Measurements from ENCODE around the gene SPRR2F. TPM values are rescaled to one million over a fixed set of nuclear protein-coding genes. Genes with fewer than 3 reads are reported as not detected.

SPRR2F gene
- total and polyA plus RNA-seq, 2 experiments from 2014 or later, result 0.44 TPM; not detected in 1

DNA sequence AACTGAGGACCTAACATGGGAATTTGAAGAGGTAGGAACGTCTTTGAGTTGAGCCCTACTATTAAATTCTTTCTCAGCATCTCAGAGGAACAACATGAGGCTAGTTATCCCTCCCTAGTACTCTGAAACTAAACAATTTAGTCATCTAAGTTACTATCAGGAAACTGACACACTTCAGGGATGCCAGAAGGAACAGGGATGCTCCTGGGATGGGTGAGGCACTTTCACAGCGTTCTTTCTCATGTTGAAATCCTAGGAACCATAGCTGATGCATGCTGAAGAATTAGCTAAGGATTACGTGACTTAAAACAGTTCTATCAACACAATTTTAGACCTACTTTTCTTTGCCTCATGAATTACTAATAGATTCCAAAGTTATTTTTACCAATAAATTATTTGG is 39.2 kb upstream of the SPRR2F start:
- peaks cover 3% of the 10 kb centered on the region for H3K27me3 Mint-ChIP-seq (ENCODE audit: insufficient read depth, low read depth, poor library complexity)
- Histone ChIP-seq H3K27ac (ENCODE audit: low read depth) (no peak overlapping the region), H3K36me3 (ENCODE audit: insufficient read depth) (no peaks in the 10 kb centered on the region), H3K79me2 (replicated peaks; ENCODE audit: insufficient read depth) (no peaks in the 10 kb centered on the region), H3F3A (replicated peaks; ENCODE audit: low read depth) (no peaks in the 10 kb centered on the region), H2AFZ (no peak overlapping the region), H3K27me3 (ENCODE audit: insufficient read depth) (no peaks in the 10 kb centered on the region), H3K4me3 (no peak overlapping the region), H3K9me2 (ENCODE audit: insufficient read depth) (0 out of 2 replicates have a peak, but pooled peaks cover 8% of the 10 kb centered on the region), H3K4me1 (ENCODE audit: insufficient read depth) (no peaks in the 10 kb centered on the region), H3K4me2 (no peak overlapping the region), H4K20me1 (replicated peaks; ENCODE audit: insufficient read depth) (no peaks in the 10 kb centered on the region)
- peaks cover 1% of the 10 kb centered on the region; the same call in 2 of the 3 replicates for H3K4me1 Mint-ChIP-seq
- no peak for ATAC-seq
- TF ChIP-seq EZH2phosphoT487 (IDR thresholded peaks at IDR 0.05; ENCODE audit: unreplicated experiment) (no peak), JUNB (IDR thresholded peaks at IDR 0.05; ENCODE audit: unreplicated experiment) (no peak), ETS1 (IDR thresholded peaks at IDR 0.05) (no peak), NANOG (IDR thresholded peaks at IDR 0.05; ENCODE audit: borderline replicate concordance) (no peak)
- no peak overlapping the region for H3K27ac Mint-ChIP-seq
- no peak overlapping the region for H3K4me3 Mint-ChIP-seq
- H3K9me3 Mint-ChIP-seq, result peaks cover 6% of the 10 kb centered on the region
- H3K36me3 Mint-ChIP-seq (ENCODE audit: low read depth), result peaks cover 3% of the 10 kb centered on the region; the same call in 2 of the 3 replicates
- no peak for DNase-seq (ENCODE audit: low spot score)

DNA sequence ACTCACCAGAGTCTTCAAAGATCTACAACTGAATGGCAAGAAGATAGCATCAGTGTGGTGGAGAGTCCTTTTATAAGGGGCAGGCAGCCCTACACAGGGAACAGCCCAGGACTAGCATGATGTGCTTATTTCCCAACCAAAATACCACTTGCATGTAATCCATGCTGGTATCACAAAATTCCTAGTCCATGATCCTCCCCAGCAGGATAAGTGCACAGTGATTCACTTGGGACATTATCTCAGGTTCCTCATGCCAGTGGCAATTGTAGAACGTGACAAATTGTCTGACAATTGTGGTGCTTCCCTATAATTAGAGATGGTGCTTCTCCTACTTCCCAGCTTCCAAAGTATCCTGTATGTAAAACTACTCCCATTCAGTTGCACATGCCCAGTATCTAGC is 37.5 kb upstream of the SPRR2F start, which contains the start of gene SPRR2G:
Gene SPRR2G, minus strand, starts transcription at position 45 of the 400 bp plus-strand sequence. CDS start 780 bp downstream, outside the sequence.
- H3K9me3 Mint-ChIP-seq, result no peaks in the 10 kb centered on the region; the same call in 2 of the 3 replicates
- peaks cover 3% of the 10 kb centered on the region for H3K27me3 Mint-ChIP-seq (ENCODE audit: insufficient read depth, low read depth, poor library complexity)
- TF ChIP-seq NANOG (IDR thresholded peaks at IDR 0.05; ENCODE audit: borderline replicate concordance) (no peak), ZNF114 (CRISPR knock-in tag; IDR thresholded peaks at IDR 0.05) (no peak), POLR2AphosphoS5 (IDR thresholded peaks at IDR 0.05; ENCODE audit: low read depth) (no peak), EZH2phosphoT487 (IDR thresholded peaks at IDR 0.05; ENCODE audit: unreplicated experiment) (no peak), ZNF331 (CRISPR knock-in tag; IDR thresholded peaks at IDR 0.05; ENCODE audit: low read depth) (no peak), CREB1 (CRISPR knock-in tag; IDR thresholded peaks at IDR 0.05; ENCODE audit: low read depth) (no peak), STAT1 (IDR thresholded peaks at IDR 0.05; ENCODE audit: unreplicated experiment) (no peak), ZNF462 (CRISPR knock-in tag; IDR thresholded peaks at IDR 0.05) (no peak), JUNB (IDR thresholded peaks at IDR 0.05; ENCODE audit: unreplicated experiment) (no peak)
- TF ChIP-seq, protein P1, sequence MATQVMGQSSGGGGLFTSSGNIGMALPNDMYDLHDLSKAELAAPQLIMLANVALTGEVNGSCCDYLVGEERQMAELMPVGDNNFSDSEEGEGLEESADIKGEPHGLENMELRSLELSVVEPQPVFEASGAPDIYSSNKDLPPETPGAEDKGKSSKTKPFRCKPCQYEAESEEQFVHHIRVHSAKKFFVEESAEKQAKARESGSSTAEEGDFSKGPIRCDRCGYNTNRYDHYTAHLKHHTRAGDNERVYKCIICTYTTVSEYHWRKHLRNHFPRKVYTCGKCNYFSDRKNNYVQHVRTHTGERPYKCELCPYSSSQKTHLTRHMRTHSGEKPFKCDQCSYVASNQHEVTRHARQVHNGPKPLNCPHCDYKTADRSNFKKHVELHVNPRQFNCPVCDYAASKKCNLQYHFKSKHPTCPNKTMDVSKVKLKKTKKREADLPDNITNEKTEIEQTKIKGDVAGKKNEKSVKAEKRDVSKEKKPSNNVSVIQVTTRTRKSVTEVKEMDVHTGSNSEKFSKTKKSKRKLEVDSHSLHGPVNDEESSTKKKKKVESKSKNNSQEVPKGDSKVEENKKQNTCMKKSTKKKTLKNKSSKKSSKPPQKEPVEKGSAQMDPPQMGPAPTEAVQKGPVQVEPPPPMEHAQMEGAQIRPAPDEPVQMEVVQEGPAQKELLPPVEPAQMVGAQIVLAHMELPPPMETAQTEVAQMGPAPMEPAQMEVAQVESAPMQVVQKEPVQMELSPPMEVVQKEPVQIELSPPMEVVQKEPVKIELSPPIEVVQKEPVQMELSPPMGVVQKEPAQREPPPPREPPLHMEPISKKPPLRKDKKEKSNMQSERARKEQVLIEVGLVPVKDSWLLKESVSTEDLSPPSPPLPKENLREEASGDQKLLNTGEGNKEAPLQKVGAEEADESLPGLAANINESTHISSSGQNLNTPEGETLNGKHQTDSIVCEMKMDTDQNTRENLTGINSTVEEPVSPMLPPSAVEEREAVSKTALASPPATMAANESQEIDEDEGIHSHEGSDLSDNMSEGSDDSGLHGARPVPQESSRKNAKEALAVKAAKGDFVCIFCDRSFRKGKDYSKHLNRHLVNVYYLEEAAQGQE (IDR thresholded peaks at IDR 0.05; ENCODE audit: unreplicated experiment), result no peak
- Histone ChIP-seq H3F3A (replicated peaks; ENCODE audit: low read depth) (no peaks in the 10 kb centered on the region), H3K27ac (ENCODE audit: low read depth) (no peak within 1 kb of the TSS), H3K79me2 (replicated peaks; ENCODE audit: insufficient read depth) (no peaks in the 10 kb centered on the region), H3K4me3 (no peak within 1 kb of the TSS), H3K36me3 (ENCODE audit: insufficient read depth) (no peaks in the 10 kb centered on the region), H3K4me1 (ENCODE audit: insufficient read depth) (no peaks in the 10 kb centered on the region), H3K9me2 (ENCODE audit: insufficient read depth) (0 out of 2 replicates have a peak, but pooled peaks cover 8% of the 10 kb centered on the region), H3K27me3 (ENCODE audit: insufficient read depth) (no peaks in the 10 kb centered on the region), H4K20me1 (replicated peaks; ENCODE audit: insufficient read depth) (no peaks in the 10 kb centered on the region), H2AFZ (peak within 1 kb of the TSS; percentile 1; the same call in 1 of the 2 replicates), H3K4me2 (no peak within 1 kb of the TSS)
- no peak within 1 kb of the TSS for H3K27ac Mint-ChIP-seq
- H3K4me1 Mint-ChIP-seq, result peaks cover 6% of the 10 kb centered on the region
- H3K4me3 Mint-ChIP-seq, result no peak within 1 kb of the TSS
- ATAC-seq (no peak), DNase-seq (ENCODE audit: low spot score) (no peak)
- no peaks in the 10 kb centered on the region for H3K36me3 Mint-ChIP-seq (ENCODE audit: low read depth)

Data from GM23338 (cell line).